Activated naive CD8-positive, alpha-beta T cell (primary cell): ENCODE measurements around the gene TP73.

Source experiments
- H3K27ac Mint-ChIP-seq: one replicate; pipeline ENCODE4 v1.8.0; 2021; ENCODE audit warnings: mixed read lengths
- H3K27me3 Mint-ChIP-seq: one replicate; pipeline ENCODE4 v1.8.0; 2021; ENCODE audit warnings: mixed read lengths
- H3K36me3 Mint-ChIP-seq: one replicate; pipeline ENCODE4 v1.8.0; 2021; ENCODE audit warnings: mixed read lengths
- H3K4me1 Mint-ChIP-seq: one replicate; pipeline ENCODE4 v1.8.0; 2021; ENCODE audit warnings: low read depth, mixed read lengths
- H3K4me3 Mint-ChIP-seq: one replicate; pipeline ENCODE4 v1.8.0; 2021; ENCODE audit warnings: mild to moderate bottlenecking, mixed read lengths
- H3K9me3 Mint-ChIP-seq: one replicate; pipeline ENCODE4 v1.8.0; 2021; ENCODE audit warnings: low read depth, mixed read lengths

Gene TP73

DNA sequence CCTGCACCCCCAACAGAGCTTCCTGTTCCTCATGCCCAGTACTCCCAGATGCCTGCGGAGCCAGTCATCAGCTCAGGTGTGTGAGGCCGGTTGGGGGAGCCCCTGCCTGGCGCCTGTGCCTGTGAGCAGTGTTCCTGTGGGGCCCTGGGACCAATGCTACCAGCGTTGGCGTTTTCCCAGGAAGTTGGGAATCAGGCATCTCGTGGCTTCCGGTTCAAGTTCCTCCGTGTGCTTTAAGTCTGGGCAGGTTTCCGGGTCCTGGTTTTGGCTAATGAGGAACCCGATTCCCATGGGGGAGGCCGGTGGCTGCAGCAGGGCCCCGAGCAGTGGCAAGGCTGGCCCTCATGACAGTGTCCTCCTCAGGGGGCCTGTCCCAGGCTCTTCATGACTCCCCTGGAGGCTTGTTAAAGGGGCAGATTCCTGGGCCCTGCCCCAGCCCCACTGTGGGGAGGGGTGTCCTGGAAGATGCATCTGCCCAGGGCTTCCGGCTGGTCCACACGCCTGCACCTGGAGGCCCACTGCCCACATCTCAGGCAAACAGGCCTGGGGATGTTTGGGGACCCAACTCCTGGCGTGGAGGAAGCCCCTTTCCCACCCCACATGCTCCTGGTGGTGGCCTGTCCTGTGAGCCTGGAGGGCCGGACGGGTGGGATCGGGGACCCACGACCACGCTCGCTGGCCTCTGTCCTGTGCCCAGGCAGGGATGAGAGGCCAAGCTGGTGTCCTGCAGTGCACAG lies 26.2 kb downstream of the TP73 start:
- Mint-ChIP-seq H3K36me3 (no peaks in the 10 kb centered on the region), H3K4me1 (peaks cover 11% of the 10 kb centered on the region), H3K4me3 (no peak overlapping the region), H3K9me3 (no peaks in the 10 kb centered on the region), H3K27ac (no peak overlapping the region), H3K27me3 (peaks cover 3% of the 10 kb centered on the region)

DNA sequence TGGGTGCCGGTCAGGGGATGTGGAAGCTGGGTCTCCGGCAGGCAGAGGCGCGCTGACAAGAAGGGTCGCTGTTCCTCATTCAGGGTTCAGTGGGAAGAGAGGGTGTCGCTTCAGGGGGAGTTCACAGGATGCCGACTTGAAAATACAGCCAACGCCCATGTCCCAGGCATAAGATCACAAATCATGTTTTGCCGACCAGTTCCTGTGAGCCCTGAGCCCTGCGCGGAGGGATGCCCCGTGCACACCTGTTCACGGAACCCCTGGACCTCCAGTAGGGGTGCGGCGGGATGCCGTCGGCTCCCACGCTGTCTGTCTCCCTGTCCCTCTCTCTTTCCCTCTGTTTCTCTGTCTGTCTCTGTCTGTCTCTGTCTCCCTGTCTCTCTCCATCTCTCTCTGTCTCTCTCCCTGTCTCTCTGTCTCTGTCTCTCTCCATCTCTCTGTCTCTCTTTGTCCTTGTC lies 26.8 kb downstream of the TP73 start:
- Mint-ChIP-seq H3K27ac (no peak overlapping the region), H3K36me3 (no peaks in the 10 kb centered on the region), H3K27me3 (peaks cover 3% of the 10 kb centered on the region), H3K4me3 (no peak overlapping the region), H3K4me1 (peaks cover 11% of the 10 kb centered on the region), H3K9me3 (no peaks in the 10 kb centered on the region)

DNA sequence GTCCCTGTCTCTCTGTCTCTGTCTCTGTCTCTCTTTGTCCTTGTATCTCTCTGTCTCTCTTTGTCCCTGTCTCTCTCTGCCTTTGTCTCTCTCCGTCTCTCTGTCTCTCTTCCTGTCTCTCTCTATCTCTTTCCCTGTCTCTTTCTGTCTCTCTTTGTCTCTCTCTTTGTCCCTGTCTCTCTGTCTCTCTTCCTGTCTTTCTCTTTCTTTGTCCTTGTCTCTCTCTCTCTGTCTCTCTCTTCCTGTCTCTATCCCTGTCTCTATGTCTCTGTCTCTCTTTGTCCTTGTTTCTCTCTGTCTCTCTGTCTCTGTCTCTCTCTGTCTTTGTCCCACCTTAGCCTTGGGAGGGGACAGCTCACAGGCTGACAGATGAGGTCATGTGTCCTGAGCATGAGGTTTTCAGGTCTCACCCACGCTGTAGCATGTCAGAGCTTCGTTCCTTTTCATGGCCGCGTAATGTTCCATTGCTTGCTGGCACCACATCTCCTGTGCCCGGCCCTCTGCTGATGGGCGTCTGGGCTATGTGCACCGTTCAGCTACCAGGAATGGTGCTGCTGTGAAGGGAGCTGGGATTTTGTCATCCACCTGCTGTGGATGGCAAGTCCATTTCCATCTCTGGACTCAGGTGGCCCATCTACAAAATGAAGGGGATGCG lies 27.6 kb downstream of the TP73 start:
- Mint-ChIP-seq H3K27ac (no peak overlapping the region), H3K27me3 (peaks cover 3% of the 10 kb centered on the region), H3K36me3 (no peaks in the 10 kb centered on the region), H3K9me3 (no peaks in the 10 kb centered on the region), H3K4me1 (peaks cover 11% of the 10 kb centered on the region), H3K4me3 (no peak overlapping the region)

DNA sequence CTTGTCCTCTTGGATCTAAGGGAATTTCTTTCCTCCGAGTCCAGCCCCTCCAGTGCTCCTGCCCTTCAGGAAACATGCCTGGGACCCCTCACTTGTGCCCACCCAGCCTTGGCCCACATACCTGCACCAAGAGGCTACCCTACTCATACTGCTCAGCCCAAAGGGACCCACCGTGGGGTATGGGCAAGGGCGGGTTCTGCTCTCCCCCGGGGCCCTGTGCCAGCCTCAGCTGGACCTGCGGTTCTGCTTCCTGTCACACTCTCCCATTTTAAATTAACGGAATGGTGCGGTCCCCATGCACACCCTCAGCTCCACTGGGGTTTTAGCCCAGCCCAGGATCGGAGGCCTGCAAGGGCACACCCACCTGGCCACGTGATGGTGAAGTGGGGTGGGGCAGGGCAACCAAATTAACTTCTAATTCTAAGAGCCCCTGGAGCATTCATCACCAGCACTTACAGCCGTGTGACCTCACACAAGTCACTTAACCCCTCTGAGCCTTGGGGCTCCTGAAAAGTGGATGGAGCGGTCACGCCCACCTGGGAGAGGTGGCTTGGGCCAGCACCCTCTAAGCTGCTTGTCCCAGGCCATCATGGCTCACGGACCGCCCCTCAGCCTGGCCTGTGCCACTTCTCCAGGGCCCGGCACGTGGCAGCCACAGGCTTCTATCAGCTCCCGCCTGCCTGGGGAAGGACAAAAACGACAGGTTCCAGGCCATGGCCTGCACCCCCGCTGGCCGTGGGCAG lies 28.3 kb downstream of the TP73 start:
- no peak overlapping the region for H3K27ac Mint-ChIP-seq
- no peaks in the 10 kb centered on the region for H3K36me3 Mint-ChIP-seq
- no peak overlapping the region for H3K4me3 Mint-ChIP-seq
- peaks cover 3% of the 10 kb centered on the region for H3K27me3 Mint-ChIP-seq
- H3K4me1 Mint-ChIP-seq, result peaks cover 11% of the 10 kb centered on the region
- no peaks in the 10 kb centered on the region for H3K9me3 Mint-ChIP-seq

DNA sequence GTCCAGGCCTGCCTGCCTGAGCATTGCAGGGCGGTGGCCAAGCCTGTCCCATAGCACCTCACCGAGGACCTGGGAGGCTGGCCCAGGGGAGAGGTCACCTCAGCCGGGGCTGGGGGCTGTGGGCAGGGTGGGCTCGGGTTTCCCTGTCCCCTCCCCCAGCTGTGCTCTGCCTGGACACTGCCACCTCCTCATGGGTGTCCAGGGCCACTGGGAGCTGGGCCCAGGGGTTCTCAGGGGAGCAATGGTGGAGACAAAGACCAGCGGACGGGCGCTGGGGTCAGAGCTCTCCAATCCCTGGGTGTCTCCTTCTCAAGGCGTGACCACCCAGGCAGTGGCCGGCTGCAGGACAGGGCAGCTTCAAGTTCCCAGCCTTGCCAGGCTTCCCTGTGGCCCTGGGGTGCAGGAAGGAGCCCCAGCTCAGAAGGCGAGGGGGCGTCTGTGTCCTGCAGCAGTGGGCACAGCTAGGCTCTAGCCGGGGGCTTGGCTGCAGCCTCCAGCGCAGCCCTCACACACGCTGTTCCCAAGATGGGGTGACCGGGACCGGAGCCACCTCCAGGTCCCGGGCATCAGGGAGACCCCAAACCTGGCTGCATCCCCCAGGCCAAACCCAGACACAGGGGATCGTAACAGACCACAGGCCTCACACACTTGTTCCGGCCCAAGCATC lies 29.0 kb downstream of the TP73 start:
- Mint-ChIP-seq H3K36me3 (no peaks in the 10 kb centered on the region), H3K4me3 (no peak overlapping the region), H3K27ac (no peak overlapping the region), H3K4me1 (peaks cover 11% of the 10 kb centered on the region), H3K27me3 (peaks cover 3% of the 10 kb centered on the region), H3K9me3 (no peaks in the 10 kb centered on the region)

DNA sequence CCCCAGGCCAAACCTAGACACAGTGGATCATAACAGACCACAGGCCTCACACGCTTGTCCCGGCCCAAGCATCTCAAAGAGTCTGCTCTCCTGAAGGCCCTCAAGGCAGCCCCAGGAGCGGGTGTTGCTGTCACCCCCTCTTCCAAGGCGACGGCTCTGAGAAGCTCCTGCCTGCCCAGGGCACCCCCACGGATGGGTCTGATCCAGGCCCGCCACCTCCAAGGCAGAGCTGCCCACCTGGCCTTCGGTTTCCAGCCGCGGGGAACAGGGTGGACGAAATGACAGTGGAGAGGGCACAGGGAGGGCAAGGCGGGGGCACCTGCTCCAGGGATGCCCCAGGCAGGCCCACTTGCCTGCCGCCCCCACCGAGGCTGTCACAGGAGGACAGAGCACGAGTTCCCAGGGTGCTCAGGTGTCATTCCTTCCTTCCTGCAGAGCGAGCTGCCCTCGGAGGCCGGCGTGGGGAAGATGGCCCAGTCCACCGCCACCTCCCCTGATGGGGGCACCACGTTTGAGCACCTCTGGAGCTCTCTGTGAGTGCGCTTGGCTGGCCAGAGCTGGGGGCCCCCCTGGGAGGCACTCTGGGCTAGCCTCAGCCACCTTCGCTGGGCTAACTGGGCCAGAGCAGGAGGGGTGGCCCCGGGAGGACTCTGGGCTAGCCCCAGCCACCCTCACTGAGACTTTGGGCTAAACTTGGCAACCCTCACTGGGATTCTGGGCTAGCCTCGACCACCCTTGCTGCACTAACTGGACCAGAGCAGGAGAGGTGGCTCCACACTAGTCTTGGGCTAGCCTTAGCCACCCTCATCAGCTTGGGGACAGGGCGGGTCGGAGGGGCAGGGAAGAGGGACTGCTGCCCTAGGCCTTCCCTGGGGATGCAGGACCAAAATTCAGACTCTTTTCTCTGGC lies 29.8 kb downstream of the TP73 start:
- peaks cover 11% of the 10 kb centered on the region for H3K4me1 Mint-ChIP-seq
- H3K4me3 Mint-ChIP-seq, result no peak overlapping the region
- H3K27me3 Mint-ChIP-seq, result peaks cover 3% of the 10 kb centered on the region

DNA sequence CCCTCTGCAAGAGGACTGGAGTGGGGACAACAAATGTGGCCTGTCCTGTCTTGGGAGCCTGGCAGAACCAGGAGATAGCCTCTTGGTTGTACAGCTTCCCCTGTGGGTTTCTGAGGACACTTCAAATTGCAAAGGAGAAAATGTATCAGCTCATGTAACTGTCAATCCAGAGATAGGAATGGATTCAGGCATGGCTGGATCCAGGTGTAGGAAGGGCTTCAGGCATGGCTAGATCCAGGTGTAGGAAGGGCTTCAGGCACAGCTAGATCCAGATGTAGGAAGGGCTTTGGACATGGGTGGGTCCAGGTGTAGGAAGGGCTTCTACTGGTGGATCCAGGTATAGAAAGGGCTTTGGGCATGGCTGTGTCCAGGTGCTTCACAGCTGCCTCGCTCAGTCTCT lies 30.9 kb downstream of the TP73 start:
- Mint-ChIP-seq H3K27ac (no peak overlapping the region), H3K9me3 (no peaks in the 10 kb centered on the region), H3K27me3 (peaks cover 3% of the 10 kb centered on the region), H3K4me3 (no peak overlapping the region), H3K36me3 (no peaks in the 10 kb centered on the region), H3K4me1 (peaks cover 7% of the 10 kb centered on the region)

More for the DNA sequence above, 29.8 kb downstream of the TP73 start:
- no peak overlapping the region for H3K27ac Mint-ChIP-seq
- no peaks in the 10 kb centered on the region for H3K36me3 Mint-ChIP-seq
- H3K9me3 Mint-ChIP-seq, result no peaks in the 10 kb centered on the region

DNA sequence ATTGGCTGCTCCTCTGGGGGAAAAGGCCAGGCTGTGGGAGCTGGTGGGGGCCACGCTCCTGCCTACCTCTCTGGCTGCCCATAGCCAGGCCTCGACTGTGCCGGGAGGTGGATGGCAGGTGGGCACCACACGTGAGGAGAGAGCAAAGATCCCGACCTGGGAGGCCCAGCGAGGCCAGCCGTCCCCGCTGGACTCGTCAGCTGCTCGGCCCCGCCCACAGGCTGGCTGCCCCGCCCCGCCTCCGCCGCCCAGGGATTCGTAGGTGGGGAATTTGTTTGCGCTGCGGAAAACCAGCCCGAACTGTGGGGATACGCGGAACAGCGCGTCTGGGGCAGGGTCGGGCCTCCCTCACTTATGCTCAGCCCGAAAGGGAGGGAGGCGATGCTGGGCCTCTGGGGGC lies 31.7 kb downstream of the TP73 start:
- Mint-ChIP-seq H3K9me3 (no peaks in the 10 kb centered on the region), H3K4me3 (no peak overlapping the region), H3K4me1 (peaks cover 6% of the 10 kb centered on the region), H3K27me3 (peaks cover 3% of the 10 kb centered on the region), H3K27ac (no peak overlapping the region), H3K36me3 (no peaks in the 10 kb centered on the region)

DNA sequence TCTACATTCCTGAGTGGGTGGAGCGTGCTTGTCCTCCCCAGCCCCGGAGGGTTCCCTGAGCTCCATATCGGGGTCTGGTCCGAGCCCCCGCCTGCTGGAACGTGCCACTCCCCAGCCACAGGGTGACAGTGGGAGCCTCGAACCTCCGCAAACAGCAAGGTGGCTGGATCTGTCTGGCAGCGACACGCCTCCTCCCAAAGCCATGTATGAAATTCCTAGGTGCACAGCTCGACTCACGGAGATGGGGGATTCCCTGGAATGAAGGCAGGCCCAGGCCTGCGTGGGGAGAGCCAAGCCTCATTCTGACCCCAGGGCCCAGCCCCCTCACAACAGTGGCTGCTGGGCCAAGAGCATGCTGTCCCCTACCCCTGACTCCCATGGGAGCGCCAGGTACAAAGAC lies 32.9 kb downstream of the TP73 start:
- H3K27ac Mint-ChIP-seq, result no peak overlapping the region
- no peaks in the 10 kb centered on the region for H3K9me3 Mint-ChIP-seq
- no peaks in the 10 kb centered on the region for H3K36me3 Mint-ChIP-seq
- peaks cover 3% of the 10 kb centered on the region for H3K27me3 Mint-ChIP-seq
- no peak overlapping the region for H3K4me3 Mint-ChIP-seq
- no peaks in the 10 kb centered on the region for H3K4me1 Mint-ChIP-seq

DNA sequence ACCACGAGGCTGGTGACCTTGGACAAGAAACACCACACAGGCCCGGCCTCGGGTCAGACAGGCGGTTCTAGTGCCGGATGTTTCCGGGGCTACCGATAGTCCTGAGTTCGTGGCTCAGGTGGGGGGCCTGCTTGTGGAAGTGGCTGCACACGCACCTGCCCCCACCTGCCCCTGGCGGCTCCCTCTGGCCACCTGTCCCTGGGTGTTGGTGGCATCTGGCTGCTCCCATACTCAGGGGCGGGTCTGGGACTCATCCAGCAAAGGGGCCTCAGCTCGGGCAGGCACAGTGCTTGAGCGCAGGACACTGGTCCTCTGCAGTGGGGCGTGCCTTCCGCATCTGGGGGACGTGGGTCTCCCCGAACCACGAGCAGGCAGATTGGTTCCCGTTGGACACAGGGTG lies 33.6 kb downstream of the TP73 start:
- H3K27me3 Mint-ChIP-seq, result peaks cover 3% of the 10 kb centered on the region
- no peaks in the 10 kb centered on the region for H3K4me1 Mint-ChIP-seq
- H3K9me3 Mint-ChIP-seq, result no peaks in the 10 kb centered on the region
- H3K36me3 Mint-ChIP-seq, result no peaks in the 10 kb centered on the region
- H3K27ac Mint-ChIP-seq, result no peak overlapping the region
- no peak overlapping the region for H3K4me3 Mint-ChIP-seq

DNA sequence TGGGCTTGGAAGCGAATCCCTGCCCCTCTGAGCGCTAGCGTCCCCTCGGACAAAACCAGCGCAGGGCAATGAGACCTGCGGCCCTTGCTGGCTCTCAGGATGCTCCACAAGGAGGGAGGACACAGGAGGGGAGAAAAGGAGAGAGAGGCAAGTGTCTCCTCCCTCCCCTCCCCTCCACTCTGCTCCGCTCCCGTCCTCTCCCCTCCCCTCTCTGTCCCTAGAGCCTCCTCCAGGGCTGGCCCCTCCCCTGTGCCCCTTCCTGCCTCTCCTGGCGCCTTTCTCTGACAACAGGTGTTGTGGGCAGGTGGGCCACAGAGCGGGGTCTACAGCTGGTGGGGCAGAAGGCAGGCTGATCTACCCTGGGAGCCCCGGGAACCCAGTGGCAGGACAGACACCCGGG lies 35.2 kb downstream of the TP73 start:
- Mint-ChIP-seq H3K27ac (no peak overlapping the region), H3K4me3 (no peak overlapping the region), H3K36me3 (no peaks in the 10 kb centered on the region), H3K27me3 (peaks cover 3% of the 10 kb centered on the region), H3K9me3 (no peaks in the 10 kb centered on the region), H3K4me1 (no peaks in the 10 kb centered on the region)

DNA sequence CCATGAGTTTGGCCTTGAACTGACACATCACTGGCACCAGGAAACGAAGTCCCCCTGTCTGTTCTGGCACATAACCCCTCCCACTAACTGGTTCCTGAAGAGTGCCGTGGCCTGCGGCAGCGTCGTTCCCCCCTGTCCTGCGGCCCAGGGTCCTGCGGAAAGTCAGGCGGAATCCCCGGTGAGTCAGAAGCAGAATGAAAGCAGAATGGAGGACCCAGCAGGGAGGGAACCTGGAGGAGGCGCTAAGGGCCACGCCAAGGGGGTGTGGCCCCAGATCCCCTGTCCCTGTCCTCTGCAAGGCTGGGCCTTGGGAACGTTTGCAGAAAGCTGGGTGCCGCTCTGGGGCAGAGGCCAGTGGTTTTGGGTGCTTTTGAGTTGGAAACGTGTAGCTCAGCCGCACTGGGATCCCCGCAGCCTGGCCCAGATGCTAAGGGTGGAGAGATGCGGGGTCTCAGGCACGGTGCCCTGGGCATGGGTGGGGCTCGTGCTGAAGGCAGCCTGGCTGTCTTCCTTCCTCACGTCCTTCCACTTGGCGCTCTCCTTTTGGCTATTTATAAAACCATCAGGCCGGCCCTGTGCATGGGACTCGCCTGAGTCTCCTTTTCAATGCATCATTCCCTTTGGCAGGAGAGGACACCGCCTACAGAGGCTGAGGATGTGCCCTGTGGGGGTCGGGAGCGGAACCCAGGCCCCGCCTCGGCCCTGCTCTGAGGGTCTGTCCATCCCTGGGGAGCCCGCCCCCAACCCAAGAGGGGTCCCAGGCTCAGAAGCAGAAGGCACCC lies 36.2 kb downstream of the TP73 start:
- no peaks in the 10 kb centered on the region for H3K4me1 Mint-ChIP-seq
- H3K27ac Mint-ChIP-seq, result no peak overlapping the region
- H3K36me3 Mint-ChIP-seq, result no peaks in the 10 kb centered on the region
- H3K9me3 Mint-ChIP-seq, result no peaks in the 10 kb centered on the region
- no peak overlapping the region for H3K4me3 Mint-ChIP-seq
- H3K27me3 Mint-ChIP-seq, result no peaks in the 10 kb centered on the region

DNA sequence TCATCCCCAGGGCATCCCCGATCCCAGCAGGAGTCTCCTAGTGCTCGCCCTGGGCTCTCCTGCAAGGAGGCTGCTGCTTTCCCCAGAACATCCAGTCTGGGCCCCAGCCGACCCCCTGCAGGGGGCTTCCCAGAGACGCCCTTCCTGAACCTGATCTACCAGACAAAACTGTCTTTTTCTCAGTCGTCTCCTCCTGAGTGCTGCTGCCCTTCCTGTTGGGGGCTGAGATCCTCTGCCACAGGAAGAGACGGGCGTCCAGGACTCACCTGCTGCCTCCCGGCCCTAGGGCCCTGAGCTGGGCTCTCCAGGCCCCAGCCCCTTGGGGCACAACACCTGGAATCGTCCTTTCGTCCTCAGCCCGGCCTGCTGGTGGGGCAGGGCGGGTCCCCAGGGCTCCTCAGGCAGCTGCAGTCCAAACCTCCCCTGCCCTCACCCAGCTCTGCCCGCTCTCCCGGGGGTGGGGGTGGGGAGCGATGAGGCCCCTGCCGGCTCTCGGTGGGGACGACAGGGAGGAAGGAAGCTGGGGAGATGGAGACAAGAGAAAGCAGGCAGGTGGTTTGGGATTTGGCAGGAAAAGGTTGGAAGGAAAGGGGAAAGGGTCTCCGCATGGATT lies 36.9 kb downstream of the TP73 start:
- no peaks in the 10 kb centered on the region for H3K9me3 Mint-ChIP-seq
- H3K27ac Mint-ChIP-seq, result no peak overlapping the region
- H3K36me3 Mint-ChIP-seq, result no peaks in the 10 kb centered on the region
- no peaks in the 10 kb centered on the region for H3K4me1 Mint-ChIP-seq
- H3K27me3 Mint-ChIP-seq, result no peaks in the 10 kb centered on the region
- H3K4me3 Mint-ChIP-seq, result no peak overlapping the region
